GM12878 (cell line): ENCODE data around the gene EXOC3L1. TPM values are rescaled to one million over a fixed set of nuclear protein-coding genes. Genes with fewer than 3 reads are reported as not detected.

Experiments used
- BMI1 ChIP-seq: fragments of 450-650 bp; IDR thresholded peaks from 2 replicates; pipeline ENCODE4 v1.6.1; 2016; ENCODE audit warnings: mild to moderate bottlenecking, moderate library complexity, borderline replicate concordance
- BRCA1 ChIP-seq: IDR thresholded peaks from 2 replicates; pipeline ENCODE4 v1.6.1; 2011; ENCODE audit warnings: low read depth, low read length, improper control_type of control experiment
- CEBPB ChIP-seq, 2 experiments: fragments of 150-350 bp in 1 of 2; IDR thresholded peaks; 2 replicates each; pipeline ENCODE4 v1.6.1; 2012 to 2014; ENCODE audit warnings: low read depth in 2 of 2, low read length in 2 of 2, borderline replicate concordance in 1 of 2, inconsistent platforms in 1 of 2
- ELK1 ChIP-seq: IDR thresholded peaks from 2 replicates; pipeline ENCODE4 v1.6.1; 2012; ENCODE audit warnings: low read depth, low read length, improper control_type of control experiment
- EZH2 ChIP-seq: IDR thresholded peaks from 2 replicates; pipeline ENCODE4 v1.6.1; 2012; ENCODE audit warnings: low read depth, mild to moderate bottlenecking, control low read depth, inconsistent platforms, low read length, borderline replicate concordance; ENCODE audit not compliant: control insufficient read depth
- GATAD2B ChIP-seq: fragments of 450-650 bp; conservative IDR thresholded peaks from 2 replicates; pipeline ENCODE4 v1.6.1; 2017; ENCODE audit warnings: low read depth, mild to moderate bottlenecking, moderate library complexity
- IRF4 ChIP-seq: IDR thresholded peaks from 2 replicates; pipeline ENCODE4 v1.6.1; 2011; ENCODE audit warnings: low read depth, low read length
- PBX3 ChIP-seq: IDR thresholded peaks from 2 replicates; pipeline ENCODE4 v1.6.1; 2011; ENCODE audit warnings: mild to moderate bottlenecking, low read depth, low read length, moderate library complexity; ENCODE audit not compliant: insufficient replicate concordance
- SMAD1 ChIP-seq: fragments of 450-650 bp; IDR thresholded peaks from 2 replicates; pipeline ENCODE4 v1.6.1; 2018; ENCODE audit warnings: mild to moderate bottlenecking, low read depth; ENCODE audit not compliant: partially characterized antibody
- ZBTB11 ChIP-seq: fragments of 450-650 bp; formaldehyde crosslinking; IDR thresholded peaks from 2 replicates; pipeline ENCODE4 v1.5.0; 2022; ENCODE audit warnings: mild to moderate bottlenecking, missing genetic modification characterization
- ZNF207 ChIP-seq: fragments of 450-650 bp; IDR thresholded peaks from 2 replicates; pipeline ENCODE4 v1.6.1; 2014; ENCODE audit warnings: antibody characterized with exemption, mild to moderate bottlenecking, borderline replicate concordance
- ZNF687 ChIP-seq: fragments of 450-650 bp; IDR thresholded peaks from 2 replicates; pipeline ENCODE4 v1.6.1; 2017; ENCODE audit warnings: mild to moderate bottlenecking, moderate library complexity
- polyA plus RNA-seq, 11 experiments: library from polyadenylated mRNA; depleted of rRNA in 4 of 11; unstranded in 6 of 11; stranded (reverse) in 5 of 11; fragments of >200 nt; fragmentation: Nextera tagmentation in 4 of 11; fragmentation: Illumina TruSeq in 1 of 11; extraction: Ambion mirVana in 4 of 11; extraction: Trizol in 1 of 11; gene quantifications; 1 replicate in 1 of 11; 2 replicates in 10 of 11; pipeline versions ENCODE4 v1.2.1 to v1.2.3, GENCODE V29; 2011 to 2016; ENCODE audit warnings: inconsistent platforms in 2 of 11, missing spikeins in 2 of 11, low read depth in 1 of 11
- total RNA-seq, 4 experiments: library from RNA; depleted of rRNA in 3 of 4; stranded (reverse); fragments of >200 nt in 3 of 4; fragmentation: Illumina TruSeq in 1 of 4; extraction: Trizol in 1 of 4; gene quantifications; 2 replicates each; pipeline versions ENCODE4 v1.2.1 to v1.2.3, GENCODE V29; 2013 to 2021

EXOC3L1 gene
- total and polyA plus RNA-seq, 10 of the 15 experiments (the other 5 are each of a cell fraction or from before 2014, with no cell fraction given), result 0.07 to 0.42 TPM; not detected in 8

GRCh38 chr16:67196881-67197280, 6.9 kb upstream of the EXOC3L1 start (continued):
- TF ChIP-seq ZNF687, result no peak
- no peak for TF ChIP-seq BMI1
- no peak for TF ChIP-seq PBX3
- TF ChIP-seq EZH2, result no peak
- no peak for TF ChIP-seq ZNF207
- TF ChIP-seq IRF4, result no peak
- TF ChIP-seq ZBTB11 (CRISPR knock-in tag), result no peak
- TF ChIP-seq BRCA1, result no peak
- TF ChIP-seq SMAD1, result no peak
- TF ChIP-seq CEBPB (IDR thresholded peaks at IDR 0.05; ENCODE audit: borderline replicate concordance in 1 of 2, low read depth in 2 of 2, low read length in 2 of 2), result no peak
- TF ChIP-seq ELK1, result no peak
- TF ChIP-seq GATAD2B, result no peak
